ENCODE results near the gene RNF5.

GRCh38 chr6:32204268-32204715 is 26.1 kb downstream of the RNF5 start:
- TF ChIP-seq POLR2A (conservative IDR thresholded peaks at IDR 0.05) (no peak), TEAD4 (IDR thresholded peaks at IDR 0.05; ENCODE audit: low read length) (no peak), TEAD4 (CRISPR knock-in tag; IDR thresholded peaks at IDR 0.05; ENCODE audit: borderline replicate concordance) (no peak), DMBX1 (CRISPR knock-in tag; IDR thresholded peaks at IDR 0.05; ENCODE audit: borderline replicate concordance) (no peak), FOXK1 (CRISPR knock-in tag; IDR thresholded peaks at IDR 0.05; ENCODE audit: borderline replicate concordance) (no peak), ZNF592 (IDR thresholded peaks at IDR 0.05) (no peak), AFF4 (CRISPR knock-in tag; IDR thresholded peaks at IDR 0.05) (no peak), MTA3 (IDR thresholded peaks at IDR 0.05; ENCODE audit: borderline replicate concordance) (no peak), CTCF (IDR thresholded peaks at IDR 0.05 in 2 of 3, conservative IDR thresholded peaks at IDR 0.05 in 1 of 3; ENCODE audit: insufficient read depth in 2 of 3, low read depth in 1 of 3, low read length in 3 of 3) (no peak), CBX2 (IDR thresholded peaks at IDR 0.05; ENCODE audit: insufficient read depth, low read length, poor library complexity, severe bottlenecking) (no peak)

All from K562 (cell line).